ENCODE measurements around the gene DEFB132.

The DEFB132 gene

GRCh38 chr20:297925-298775 is 40.6 kb downstream of the DEFB132 start:
- peak; percentile 47 to 61 for DNase-seq

GRCh38 chr20:298776-299391 is 41.4 kb downstream of the DEFB132 start:
- no peak for DNase-seq

GRCh38 chr20:300345-300990 is 42.9 kb downstream of the DEFB132 start:
- DNase-seq, result no peak

- DNase-seq, result peak in 1 of 2 experiments; percentile 37
These were observed 44.6 kb downstream of the DEFB132 start for GRCh38 chr20:301886-302848.

- DNase-seq, result no peak
These were observed 48.2 kb downstream of the DEFB132 start for GRCh38 chr20:305745-306144.

GRCh38 chr20:308427-309038 is 51.0 kb downstream of the DEFB132 start:
- DNase-seq, result no peak

GRCh38 chr20:309306-309840 is 51.8 kb downstream of the DEFB132 start:
- no peak for DNase-seq

GRCh38 chr20:309841-310644 is 52.5 kb downstream of the DEFB132 start:
- DNase-seq, result peak; percentile 82 to 88

GRCh38 chr20:310645-311044 is 53.1 kb downstream of the DEFB132 start:
- no peak for DNase-seq
